HepG2 (cell line): ENCODE results near the gene SENP7. TPM values are rescaled to one million over a fixed set of nuclear protein-coding genes. Genes with fewer than 3 reads are reported as not detected.

Experiments used
- ATAC-seq: fragments of 200-7000 bp; cut with Tn5 transposase; 3 replicates; pipeline ENCODE4 v1.9.1; 2020; ENCODE audit warnings: mild to moderate bottlenecking, moderate library complexity
- Bru-seq: library from RNA; stranded (reverse); fragments of 400-500 nt; gene quantifications from one replicate; lab custom pipeline; 2021; lab: Mats Ljungman, UMichigan
- BruChase-seq, 2 experiments: library from RNA; stranded (reverse); fragments of 400-500 nt; gene quantifications; one replicate each; lab custom pipeline; 2021; lab: Mats Ljungman, UMichigan
- BruUV-seq: library from RNA; stranded (reverse); fragments of 400-500 nt; replicated peaks from 2 replicates; lab custom pipeline; 2021; lab: Mats Ljungman, UMichigan
- CTCF ChIA-PET: fragments of 300-600 bp; formaldehyde crosslinking; extraction: SDS; loops from one replicate; lab custom pipeline; 2021; ENCODE audit warnings: low total read pairs, inconsistent platforms, low intra/inter-chr PET ratio; lab: Yijun Ruan, JAX
- POLR2A ChIA-PET: fragments of 350-600 bp; sonication (Branson Sonifier 250); formaldehyde crosslinking; loops from one replicate; lab custom pipeline; 2020; ENCODE audit warnings: antibody characterized with exemption, inconsistent platforms; lab: Yijun Ruan, JAX
- DNase-seq: peaks from one replicate; pipeline ENCODE4 v3.0.0-alpha.2; 2015; ENCODE audit warnings: low spot score
- FAIRE-seq: peaks from 3 replicates; lab custom pipeline; 2011; peaks lifted over from hg19 to GRCh38; lab: Jason Lieb, UNC
- H2AFZ ChIP-seq: one replicate; pipeline ENCODE4 v1.6.1; 2011; ENCODE audit warnings: low read length, inconsistent platforms
- H3K27ac ChIP-seq: fragments of 300-600 bp; 3 replicates; pipeline ENCODE4 v1.8.0; 2011; ENCODE audit warnings: mixed run types, mild to moderate bottlenecking, mixed read lengths, low read length, inconsistent platforms; ENCODE audit not compliant: insufficient read depth; ENCODE audit errors: extremely low read length
- H3K27me3 ChIP-seq, 2 experiments: fragments of 200-600 bp in 1 of 2; 2 replicates in 1 of 2; 3 replicates in 1 of 2; pipeline versions ENCODE4 v1.6.0 to v1.8.0; 2011; ENCODE audit warnings: low read length in 2 of 2, mild to moderate bottlenecking in 2 of 2, moderate library complexity in 2 of 2, inconsistent platforms in 1 of 2; ENCODE audit not compliant: insufficient read depth in 2 of 2, control insufficient read depth in 1 of 2
- H3K36me3 ChIP-seq, 2 experiments: fragments of 200-600 bp in 1 of 2; replicated peaks in 1 of 2; 2 replicates in 1 of 2; 3 replicates in 1 of 2; pipeline versions ENCODE4 v1.5.1 to v1.8.0; 2011; ENCODE audit warnings: low read length in 2 of 2, inconsistent platforms in 1 of 2; ENCODE audit not compliant: insufficient read depth in 2 of 2, control insufficient read depth in 1 of 2
- H3K4me1 ChIP-seq: 2 replicates; pipeline ENCODE4 v1.5.1; 2012; ENCODE audit warnings: low read length, inconsistent platforms; ENCODE audit not compliant: insufficient read depth
- H3K4me2 ChIP-seq: 2 replicates; pipeline ENCODE4 v1.6.0; 2011; ENCODE audit warnings: low read depth, low read length, inconsistent platforms
- H3K4me3 ChIP-seq, 3 experiments: fragments of 200-600 bp in 1 of 3; sonication (generic), shearing (Covaris generic) in 1 of 3; replicated peaks in 1 of 3; 2 replicates each; pipeline ENCODE4 v1.5.1; 2011 to 2016; ENCODE audit warnings: low read length in 3 of 3, inconsistent platforms in 2 of 3, low read depth in 2 of 3, mild to moderate bottlenecking in 2 of 3, control low read depth in 1 of 3, mixed read lengths in 1 of 3; ENCODE audit not compliant: insufficient read depth in 1 of 3
- H3K79me2 ChIP-seq: one replicate; pipeline ENCODE4 v1.6.1; 2011; ENCODE audit warnings: low read length, inconsistent platforms; ENCODE audit not compliant: insufficient read depth
- H3K9ac ChIP-seq: 2 replicates; pipeline ENCODE4 v1.6.0; 2011; ENCODE audit warnings: mild to moderate bottlenecking, low read depth, low read length, inconsistent platforms; ENCODE audit not compliant: insufficient read depth
- H3K9me3 ChIP-seq: 2 replicates; pipeline ENCODE4 v1.5.1; 2012; ENCODE audit warnings: mild to moderate bottlenecking, low read length
- H4K20me1 ChIP-seq: 2 replicates; pipeline ENCODE4 v1.6.0; 2011; ENCODE audit warnings: inconsistent platforms, mild to moderate bottlenecking, low read length, moderate library complexity; ENCODE audit not compliant: insufficient read depth
- MAFK ChIP-seq, 2 experiments: IDR thresholded peaks in 1 of 2; conservative IDR thresholded peaks in 1 of 2; 2 replicates each; pipeline ENCODE4 v1.6.1; 2011; ENCODE audit warnings: improper control_type of control experiment in 2 of 2, low read length in 2 of 2
- NR3C1 ChIP-seq: sonication (generic); formaldehyde crosslinking; IDR thresholded peaks from 2 replicates; pipeline ENCODE4 v1.4.0; 2020; ENCODE audit warnings: missing genetic modification reagents
- PRPF4 ChIP-seq: fragments of 200-400 bp; formaldehyde crosslinking; IDR thresholded peaks from 2 replicates; pipeline ENCODE4 v1.6.1; 2016; ENCODE audit warnings: low read length, low read depth; ENCODE audit not compliant: poor library complexity, severe bottlenecking
- ZNF317 ChIP-seq: sonication (generic); formaldehyde crosslinking; IDR thresholded peaks from 2 replicates; pipeline ENCODE4 v1.5.0; 2020; ENCODE audit warnings: mild to moderate bottlenecking, missing genetic modification reagents
- WGBS: methylation state at CpG from one replicate; pipeline ENCODE4 v1.1.6; 2017; ENCODE audit warnings: low lambda C conversion rate; 5-methylcytosine and 5-hydroxymethylcytosine counted together
- in situ Hi-C: cut with HindIII; loops from 2 replicates; pipeline ENCODE4 v1.10.0; 2017; ENCODE audit warnings: low pct_unique_long_range_greater_than_20kb; ENCODE audit not compliant: extremely low pct_ligation_motif_present
- intact Hi-C: fragments of 100-400 bp; cut with micrococcal nuclease; formaldehyde crosslinking; loops from one replicate; pipeline ENCODE4 v1.10.0; 2022; ENCODE audit not compliant: unreplicated experiment
- long read RNA-seq, 2 experiments: library from RNA in 1 of 2; library from polyadenylated mRNA in 1 of 2; stranded (forward) in 1 of 2; unstranded in 1 of 2; transcript quantifications; one replicate each; pipeline ENCODE4 v2.0.0, GENCODE V29; 2019 to 2022
- polyA minus RNA-seq, 3 experiments: library from RNA; depleted of rRNA, polyadenylated mRNA; stranded (reverse); fragments of >200 nt; gene quantifications; 2 replicates each; pipeline ENCODE4 v1.2.3, GENCODE V29; 2011; ENCODE audit warnings: low replicate concordance in 1 of 3
- polyA plus RNA-seq, 8 experiments: library from polyadenylated mRNA; depleted of rRNA in 3 of 8; stranded (reverse) in 7 of 8; unstranded in 1 of 8; fragments of >200 nt; fragmentation: Illumina TruSeq in 4 of 8; extraction: Trizol in 4 of 8; gene quantifications; 2 replicates each; pipeline versions ENCODE4 v1.2.1 to v1.2.3, GENCODE V29; 2011 to 2016; ENCODE audit warnings: low read depth in 4 of 8, missing spikeins in 1 of 8, mixed read lengths in 1 of 8; ENCODE audit not compliant: insufficient read depth in 1 of 8
- total RNA-seq, 5 experiments: library from RNA; depleted of rRNA; stranded (reverse); fragments of >200 nt; fragmentation: Illumina TruSeq; extraction: Trizol; gene quantifications; 2 replicates each; pipeline ENCODE4 v1.2.3, GENCODE V29; 2016; ENCODE audit warnings: low read depth in 1 of 5
- TF ChIP-seq, protein P1 (sequence below): sonication (generic); formaldehyde crosslinking; IDR thresholded peaks from 2 replicates; pipeline ENCODE4 v1.5.1; 2020; ENCODE audit warnings: missing genetic modification reagents, mild to moderate bottlenecking, borderline replicate concordance
- TF ChIP-seq, protein P2 (sequence below): sonication (generic); formaldehyde crosslinking; conservative IDR thresholded peaks from 2 replicates; pipeline ENCODE4 v1.4.0; 2020; ENCODE audit warnings: mild to moderate bottlenecking, missing genetic modification reagents, moderate library complexity

The SENP7 gene, protein sequence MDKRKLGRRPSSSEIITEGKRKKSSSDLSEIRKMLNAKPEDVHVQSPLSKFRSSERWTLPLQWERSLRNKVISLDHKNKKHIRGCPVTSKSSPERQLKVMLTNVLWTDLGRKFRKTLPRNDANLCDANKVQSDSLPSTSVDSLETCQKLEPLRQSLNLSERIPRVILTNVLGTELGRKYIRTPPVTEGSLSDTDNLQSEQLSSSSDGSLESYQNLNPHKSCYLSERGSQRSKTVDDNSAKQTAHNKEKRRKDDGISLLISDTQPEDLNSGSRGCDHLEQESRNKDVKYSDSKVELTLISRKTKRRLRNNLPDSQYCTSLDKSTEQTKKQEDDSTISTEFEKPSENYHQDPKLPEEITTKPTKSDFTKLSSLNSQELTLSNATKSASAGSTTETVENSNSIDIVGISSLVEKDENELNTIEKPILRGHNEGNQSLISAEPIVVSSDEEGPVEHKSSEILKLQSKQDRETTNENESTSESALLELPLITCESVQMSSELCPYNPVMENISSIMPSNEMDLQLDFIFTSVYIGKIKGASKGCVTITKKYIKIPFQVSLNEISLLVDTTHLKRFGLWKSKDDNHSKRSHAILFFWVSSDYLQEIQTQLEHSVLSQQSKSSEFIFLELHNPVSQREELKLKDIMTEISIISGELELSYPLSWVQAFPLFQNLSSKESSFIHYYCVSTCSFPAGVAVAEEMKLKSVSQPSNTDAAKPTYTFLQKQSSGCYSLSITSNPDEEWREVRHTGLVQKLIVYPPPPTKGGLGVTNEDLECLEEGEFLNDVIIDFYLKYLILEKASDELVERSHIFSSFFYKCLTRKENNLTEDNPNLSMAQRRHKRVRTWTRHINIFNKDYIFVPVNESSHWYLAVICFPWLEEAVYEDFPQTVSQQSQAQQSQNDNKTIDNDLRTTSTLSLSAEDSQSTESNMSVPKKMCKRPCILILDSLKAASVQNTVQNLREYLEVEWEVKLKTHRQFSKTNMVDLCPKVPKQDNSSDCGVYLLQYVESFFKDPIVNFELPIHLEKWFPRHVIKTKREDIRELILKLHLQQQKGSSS
- total RNA-seq (2016; rRNA removed; fragmentation: Illumina TruSeq; extraction: Trizol) (10.0 and 10.3 TPM in 2 replicates), polyA plus RNA-seq (2011; rRNA removed) (9.1 and 10.4 TPM in 2 replicates), polyA minus RNA-seq (2011; rRNA and poly(A)+ RNA removed; ENCODE audit: low replicate concordance) (2.9 and 12.0 TPM in 2 replicates), Bru-seq, nascent RNA (percentile 60 among the genes with signal in this experiment), BruChase-seq, experiment 1, labeled RNA remaining after a 6-hour chase (percentile 58 among the genes with signal in this experiment), BruChase-seq, experiment 2, labeled RNA remaining after a 2-hour chase (percentile 57 among the genes with signal in this experiment)
- 1.3 and 1.9 TPM in 2 replicates for total RNA-seq (2016; cell fraction: cytosol; rRNA removed; fragmentation: Illumina TruSeq; extraction: Trizol; ENCODE audit: low read depth)
- total RNA-seq (2016; cell fraction: insoluble cytoplasmic fraction; rRNA removed; fragmentation: Illumina TruSeq; extraction: Trizol) = 10.8 and 11.2 TPM in 2 replicates
- 2.2 and 3.4 TPM in 2 replicates for total RNA-seq (2016; cell fraction: membrane; rRNA removed; fragmentation: Illumina TruSeq; extraction: Trizol)
- 22.1 and 23.4 TPM in 2 replicates for total RNA-seq (2016; cell fraction: nucleus; rRNA removed; fragmentation: Illumina TruSeq; extraction: Trizol)
- polyA plus RNA-seq (2011; cell fraction: cytosol; rRNA removed) = 1.7 and 2.6 TPM in 2 replicates
- 14.9 and 23.6 TPM in 2 replicates for polyA plus RNA-seq (2011; cell fraction: nucleus; rRNA removed)
- polyA plus RNA-seq (2012) = 9.9 and 11.9 TPM in 2 replicates
- 0.11 and 0.23 TPM in 2 replicates for polyA plus RNA-seq (2016; cell fraction: cytosol; fragmentation: Illumina TruSeq; extraction: Trizol; ENCODE audit: low read depth)
- 5.3 and 5.9 TPM in 2 replicates for polyA plus RNA-seq (2016; cell fraction: insoluble cytoplasmic fraction; fragmentation: Illumina TruSeq; extraction: Trizol; ENCODE audit: low read depth)
- polyA plus RNA-seq (2016; cell fraction: membrane; fragmentation: Illumina TruSeq; extraction: Trizol; ENCODE audit: low read depth) = 0.72 and 0.73 TPM in 2 replicates
- 27.4 and 29.8 TPM in 2 replicates for polyA plus RNA-seq (2016; cell fraction: nucleus; fragmentation: Illumina TruSeq; extraction: Trizol; ENCODE audit: insufficient read depth, low read depth)
- polyA minus RNA-seq (2011; cell fraction: cytosol; rRNA and poly(A)+ RNA removed) = 5.9 and 6.9 TPM in 2 replicates
- 81.1 and 99.0 TPM in 2 replicates for polyA minus RNA-seq (2011; cell fraction: nucleus; rRNA and poly(A)+ RNA removed)
- long read RNA-seq, experiment 1, partial matches to known transcripts = 2 of 3 reads
- long read RNA-seq, experiment 1, other reads (novel, unspliced or antisense) = 1 of 3 reads
- long read RNA-seq, experiment 2, partial matches to known transcripts = 0 of 3 reads
- long read RNA-seq, experiment 2, other reads (novel, unspliced or antisense) = 3 of 3 reads

DNA sequence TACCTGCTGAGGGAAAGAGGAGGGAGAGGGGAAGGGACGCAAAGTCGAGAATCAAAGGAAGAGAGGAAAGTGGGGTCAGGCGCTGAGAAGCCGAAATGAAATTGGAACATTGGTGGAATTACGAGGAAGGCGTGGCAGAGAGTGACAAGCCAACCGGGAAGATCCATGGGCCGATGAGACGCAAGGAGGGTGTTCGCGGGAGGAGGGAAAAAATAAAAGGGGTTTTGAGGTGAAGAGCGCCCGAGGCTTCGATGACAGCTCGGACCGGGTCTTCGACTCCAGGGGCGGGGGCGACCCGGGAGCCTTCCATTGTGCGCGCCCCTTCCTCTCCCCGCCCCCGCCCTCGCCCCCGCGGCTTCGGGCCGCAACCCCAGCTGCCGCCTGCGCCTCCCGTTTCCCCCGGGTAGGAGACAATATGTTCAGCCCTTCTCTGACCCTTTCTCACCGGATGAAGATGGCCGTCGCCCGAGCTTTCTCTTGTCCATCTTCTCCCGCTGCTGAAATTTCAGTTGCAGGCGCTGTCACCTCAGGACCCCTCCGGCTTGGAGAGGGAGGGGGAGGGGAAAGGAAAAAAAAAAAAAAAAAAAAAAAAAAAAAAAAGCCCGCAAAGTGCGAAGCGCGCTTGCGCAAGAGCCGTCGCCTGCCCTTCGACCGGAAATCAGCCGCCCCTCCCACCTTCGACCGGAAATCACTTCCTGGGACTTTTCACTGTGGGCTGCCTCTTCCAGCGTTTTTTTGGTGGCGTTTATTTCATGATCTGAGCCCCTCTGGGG is at the start of gene SENP7:
Gene SENP7, minus strand, starts transcription at position 567 of the 773 bp plus-strand sequence. Its CDS starts 82 bp downstream, at position 485.
- BruUV-seq = no TSS peak
- ChIA-PET CTCF (no interaction called here), POLR2A (interaction anchor here (0.6 to 2.7 kb wide), 8 partner anchors 12 to 1681 kb away, joined by 3 to 14 read pairs (median 4); partner anchors contain the start of genes PCNP and TRMT10C)
- Histone ChIP-seq H3K79me2 (peaks cover 7% of the 10 kb centered on the region), H3K4me2 (peak within 1 kb of the TSS; percentile 78), H2AFZ (peak within 1 kb of the TSS; percentile 93), H3K9me3 (no peaks in the 10 kb centered on the region), H3K27ac (peak within 1 kb of the TSS; percentile 93), H3K4me3 (peak within 1 kb of the TSS; percentile 80 to 92 (median 83)), H3K27me3 (no peaks in the 10 kb centered on the region; a peak in 1 of 5 replicates), H3K4me1 (peaks cover 13% of the 10 kb centered on the region), H4K20me1 (no peaks in the 10 kb centered on the region), H3K36me3 (no peaks in the 10 kb centered on the region), H3K9ac (peak within 1 kb of the TSS; percentile 85)
- intact Hi-C loops = loop anchor here (1.0 to 10.0 kb wide), 3 partner anchors 48 to 122 kb away; partner anchors contain the start of gene TRMT10C
- 1% methylated on average over 40 of the region's 54 CpGs for WGBS
- in situ Hi-C loops = loop anchor here (5.0 kb wide), 1 partner anchor 59 kb away; the partner anchor contains the start of gene PCNP
- DNase-seq (peak; percentile 71), FAIRE-seq (no peak), ATAC-seq (peak; percentile 85)
- TF ChIP-seq, protein P1, sequence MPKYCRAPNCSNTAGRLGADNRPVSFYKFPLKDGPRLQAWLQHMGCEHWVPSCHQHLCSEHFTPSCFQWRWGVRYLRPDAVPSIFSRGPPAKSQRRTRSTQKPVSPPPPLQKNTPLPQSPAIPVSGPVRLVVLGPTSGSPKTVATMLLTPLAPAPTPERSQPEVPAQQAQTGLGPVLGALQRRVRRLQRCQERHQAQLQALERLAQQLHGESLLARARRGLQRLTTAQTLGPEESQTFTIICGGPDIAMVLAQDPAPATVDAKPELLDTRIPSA (CRISPR knock-in tag) = no peak
- TF ChIP-seq ZNF317 (CRISPR knock-in tag) = no peak
- no peak for TF ChIP-seq MAFK (conservative IDR thresholded peaks at IDR 0.05 in 1 of 2, IDR thresholded peaks at IDR 0.05 in 1 of 2; ENCODE audit: low read length in 2 of 2)
- no peak for TF ChIP-seq PRPF4
- no peak for TF ChIP-seq NR3C1 (CRISPR knock-in tag)
- TF ChIP-seq, protein P2, sequence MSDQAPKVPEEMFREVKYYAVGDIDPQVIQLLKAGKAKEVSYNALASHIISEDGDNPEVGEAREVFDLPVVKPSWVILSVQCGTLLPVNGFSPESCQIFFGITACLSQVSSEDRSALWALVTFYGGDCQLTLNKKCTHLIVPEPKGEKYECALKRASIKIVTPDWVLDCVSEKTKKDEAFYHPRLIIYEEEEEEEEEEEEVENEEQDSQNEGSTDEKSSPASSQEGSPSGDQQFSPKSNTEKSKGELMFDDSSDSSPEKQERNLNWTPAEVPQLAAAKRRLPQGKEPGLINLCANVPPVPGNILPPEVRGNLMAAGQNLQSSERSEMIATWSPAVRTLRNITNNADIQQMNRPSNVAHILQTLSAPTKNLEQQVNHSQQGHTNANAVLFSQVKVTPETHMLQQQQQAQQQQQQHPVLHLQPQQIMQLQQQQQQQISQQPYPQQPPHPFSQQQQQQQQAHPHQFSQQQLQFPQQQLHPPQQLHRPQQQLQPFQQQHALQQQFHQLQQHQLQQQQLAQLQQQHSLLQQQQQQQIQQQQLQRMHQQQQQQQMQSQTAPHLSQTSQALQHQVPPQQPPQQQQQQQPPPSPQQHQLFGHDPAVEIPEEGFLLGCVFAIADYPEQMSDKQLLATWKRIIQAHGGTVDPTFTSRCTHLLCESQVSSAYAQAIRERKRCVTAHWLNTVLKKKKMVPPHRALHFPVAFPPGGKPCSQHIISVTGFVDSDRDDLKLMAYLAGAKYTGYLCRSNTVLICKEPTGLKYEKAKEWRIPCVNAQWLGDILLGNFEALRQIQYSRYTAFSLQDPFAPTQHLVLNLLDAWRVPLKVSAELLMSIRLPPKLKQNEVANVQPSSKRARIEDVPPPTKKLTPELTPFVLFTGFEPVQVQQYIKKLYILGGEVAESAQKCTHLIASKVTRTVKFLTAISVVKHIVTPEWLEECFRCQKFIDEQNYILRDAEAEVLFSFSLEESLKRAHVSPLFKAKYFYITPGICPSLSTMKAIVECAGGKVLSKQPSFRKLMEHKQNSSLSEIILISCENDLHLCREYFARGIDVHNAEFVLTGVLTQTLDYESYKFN (CRISPR knock-in tag) = 0 out of 2 replicates have a peak, but pooled peaks have one; percentile 28
